Effector memory CD8-positive, alpha-beta T cell (primary cell): ENCODE measurements around the gene ATP2B3.
A peak's percentile ranks its signal among the peaks of the same experiment; 100 is the strongest.

Source experiments
- ATAC-seq: fragments of 150-1000 bp; cut with Tn5 transposase; replicated peaks from 2 replicates; pipeline ENCODE4 v1.10.0; 2021; ENCODE audit warnings: mild to moderate bottlenecking, moderate library complexity
- DNase-seq, 3 experiments: peaks; one replicate each; pipeline ENCODE4 v3.0.0; 2021
- H3K27ac Mint-ChIP-seq, 2 donors: one replicate each; pipeline ENCODE4 v1.8.0; 2022; ENCODE audit warnings: mild to moderate bottlenecking in 2 of 2, mixed read lengths in 2 of 2, moderate library complexity in 2 of 2
- H3K27me3 Mint-ChIP-seq, 2 donors: one replicate each; pipeline ENCODE4 v1.8.0; 2022; ENCODE audit warnings: mixed read lengths in 2 of 2
- H3K36me3 Mint-ChIP-seq: one replicate; pipeline ENCODE4 v1.8.0; 2022; ENCODE audit warnings: mild to moderate bottlenecking, moderate library complexity, mixed read lengths; ENCODE audit not compliant: insufficient read depth
- H3K4me1 Mint-ChIP-seq, 2 donors: one replicate each; pipeline ENCODE4 v1.8.0; 2022; ENCODE audit warnings: low read depth in 2 of 2, mixed read lengths in 2 of 2
- H3K4me3 Mint-ChIP-seq, 2 donors: one replicate each; pipeline ENCODE4 v1.8.0; 2022; ENCODE audit warnings: mild to moderate bottlenecking in 2 of 2, mixed read lengths in 2 of 2, moderate library complexity in 2 of 2
- H3K9me3 Mint-ChIP-seq, 2 donors: one replicate each; pipeline ENCODE4 v1.8.0; 2022; ENCODE audit warnings: mixed read lengths in 2 of 2

ATP2B3 gene

GRCh38 chrX:153580700-153581386 is 63.4 kb downstream of the ATP2B3 start:
- H3K36me3 Mint-ChIP-seq, result peaks cover 5% of the 10 kb centered on the region
- H3K27ac Mint-ChIP-seq, result no peak overlapping the region
- H3K27me3 Mint-ChIP-seq, result no peaks in the 10 kb centered on the region
- ATAC-seq (no peak), DNase-seq (no peak)
- H3K4me1 Mint-ChIP-seq, result peaks cover 6% of the 10 kb centered on the region in 2 donors
- no peaks in the 10 kb centered on the region for H3K9me3 Mint-ChIP-seq
- H3K4me3 Mint-ChIP-seq, result no peak overlapping the region

GRCh38 chrX:153582896-153583295 is 65.5 kb downstream of the ATP2B3 start:
- Mint-ChIP-seq H3K4me3 (peak overlapping the region; percentile 38 to 52), H3K27me3 (no peaks in the 10 kb centered on the region), H3K4me1 (peaks cover 6% of the 10 kb centered on the region in 2 donors), H3K9me3 (no peaks in the 10 kb centered on the region), H3K27ac (peak overlapping the region in 1 of 2 donors; percentile 41), H3K36me3 (peaks cover 15% of the 10 kb centered on the region)
- ATAC-seq (peak; percentile 100), DNase-seq (peak; percentile 35 to 37 (median 36))

- H3K4me3 Mint-ChIP-seq, result peak overlapping the region in 1 of 2 donors; percentile 52
- DNase-seq, result no peak
- no peaks in the 10 kb centered on the region for H3K9me3 Mint-ChIP-seq
- no peak overlapping the region for H3K27ac Mint-ChIP-seq
- H3K4me1 Mint-ChIP-seq, result peaks cover 6% of the 10 kb centered on the region in 2 donors
- H3K36me3 Mint-ChIP-seq, result peaks cover 20% of the 10 kb centered on the region
- H3K27me3 Mint-ChIP-seq, result no peaks in the 10 kb centered on the region
- ATAC-seq, result no peak
Observed at GRCh38 chrX:153583433-153583832, 66.0 kb downstream of the ATP2B3 start.

- Mint-ChIP-seq H3K4me3 (no peak overlapping the region), H3K27ac (no peak overlapping the region), H3K27me3 (no peaks in the 10 kb centered on the region), H3K36me3 (peaks cover 32% of the 10 kb centered on the region), H3K9me3 (no peaks in the 10 kb centered on the region), H3K4me1 (peaks cover 6% of the 10 kb centered on the region in 2 donors)
- no peak for DNase-seq
- ATAC-seq, result no peak
Observed at GRCh38 chrX:153585827-153586226, 68.4 kb downstream of the ATP2B3 start.

GRCh38 chrX:153587342-153587741 is 69.9 kb downstream of the ATP2B3 start:
- ATAC-seq, result no peak
- no peak for DNase-seq
- H3K27ac Mint-ChIP-seq, result no peak overlapping the region
- H3K4me1 Mint-ChIP-seq, result peaks cover 6% of the 10 kb centered on the region in 2 donors
- no peak overlapping the region for H3K4me3 Mint-ChIP-seq
- no peaks in the 10 kb centered on the region for H3K9me3 Mint-ChIP-seq
- H3K36me3 Mint-ChIP-seq, result peaks cover 28% of the 10 kb centered on the region
- no peaks in the 10 kb centered on the region for H3K27me3 Mint-ChIP-seq

GRCh38 chrX:153588021-153588781 is 70.8 kb downstream of the ATP2B3 start:
- DNase-seq (no peak), ATAC-seq (no peak)
- H3K4me1 Mint-ChIP-seq, result peaks cover 0 to 8% of the 10 kb centered on the region in 2 donors
- peaks cover 30% of the 10 kb centered on the region for H3K36me3 Mint-ChIP-seq
- no peaks in the 10 kb centered on the region for H3K27me3 Mint-ChIP-seq
- no peak overlapping the region for H3K27ac Mint-ChIP-seq
- no peaks in the 10 kb centered on the region for H3K9me3 Mint-ChIP-seq
- H3K4me3 Mint-ChIP-seq, result no peak overlapping the region

GRCh38 chrX:153588782-153589446 is 71.5 kb downstream of the ATP2B3 start:
- Mint-ChIP-seq H3K36me3 (peaks cover 33% of the 10 kb centered on the region), H3K4me3 (no peak overlapping the region), H3K27me3 (no peaks in the 10 kb centered on the region), H3K9me3 (no peaks in the 10 kb centered on the region), H3K27ac (no peak overlapping the region), H3K4me1 (peaks cover 0 to 6% of the 10 kb centered on the region in 2 donors)
- no peak for DNase-seq
- no peak for ATAC-seq

- Mint-ChIP-seq H3K36me3 (peaks cover 32% of the 10 kb centered on the region), H3K27ac (no peak overlapping the region)
Observed at GRCh38 chrX:153590961-153591956, 73.8 kb downstream of the ATP2B3 start.

GRCh38 chrX:153592091-153592833 is 74.8 kb downstream of the ATP2B3 start:
- Mint-ChIP-seq H3K36me3 (peaks cover 27% of the 10 kb centered on the region), H3K9me3 (no peaks in the 10 kb centered on the region), H3K27me3 (no peaks in the 10 kb centered on the region), H3K4me3 (no peak overlapping the region), H3K27ac (no peak overlapping the region), H3K4me1 (peaks cover 5 to 15% of the 10 kb centered on the region in 2 donors)
- DNase-seq (no peak), ATAC-seq (no peak)

More at GRCh38 chrX:153590961-153591956, 73.8 kb downstream of the ATP2B3 start:
- peak overlapping the region in 1 of 2 donors; percentile 14 for H3K4me3 Mint-ChIP-seq
- peaks cover 5 to 8% of the 10 kb centered on the region in 2 donors for H3K4me1 Mint-ChIP-seq
- H3K27me3 Mint-ChIP-seq, result no peaks in the 10 kb centered on the region
- H3K9me3 Mint-ChIP-seq, result no peaks in the 10 kb centered on the region
- ATAC-seq, result no peak
- no peak for DNase-seq

GRCh38 chrX:153592966-153593688 is 75.7 kb downstream of the ATP2B3 start:
- no peak for ATAC-seq
- Mint-ChIP-seq H3K36me3 (peaks cover 23% of the 10 kb centered on the region), H3K27me3 (no peaks in the 10 kb centered on the region), H3K27ac (no peak overlapping the region), H3K9me3 (no peaks in the 10 kb centered on the region), H3K4me3 (no peak overlapping the region), H3K4me1 (peaks cover 9 to 23% of the 10 kb centered on the region in 2 donors)
- no peak for DNase-seq

- H3K9me3 Mint-ChIP-seq, result no peaks in the 10 kb centered on the region
- H3K4me1 Mint-ChIP-seq, result peaks cover 9 to 25% of the 10 kb centered on the region in 2 donors
- H3K27ac Mint-ChIP-seq, result no peak overlapping the region
- H3K4me3 Mint-ChIP-seq, result no peak overlapping the region
- ATAC-seq (no peak), DNase-seq (no peak)
- H3K36me3 Mint-ChIP-seq, result peaks cover 15% of the 10 kb centered on the region
- H3K27me3 Mint-ChIP-seq, result no peaks in the 10 kb centered on the region
Observed at GRCh38 chrX:153593811-153594500, 76.5 kb downstream of the ATP2B3 start.
